Mesenchymal stem cell (in vitro differentiated cells and primary cell): ENCODE results near the gene RIPOR2.

Experiments
- DNase-seq: peaks from one replicate; pipeline ENCODE4 v3.0.0-alpha.2; 2013
- H2AFZ ChIP-seq: one replicate; pipeline ENCODE4 v1.6.1; 2013; ENCODE audit warnings: low read depth, mild to moderate bottlenecking, control low read depth, inconsistent platforms, low read length, moderate library complexity
- H2AK5ac ChIP-seq: 2 replicates; pipeline ENCODE4 v1.6.1; 2013; ENCODE audit warnings: low read length, moderate library complexity, mild to moderate bottlenecking, inconsistent platforms; ENCODE audit not compliant: severe bottlenecking
- H2BK120ac ChIP-seq: one replicate; pipeline ENCODE4 v1.6.1; 2013; ENCODE audit warnings: low read depth, mild to moderate bottlenecking, inconsistent platforms, low read length, moderate library complexity
- H2BK12ac ChIP-seq, 2 experiments: one replicate each; pipeline ENCODE4 v1.6.1; 2013; ENCODE audit warnings: inconsistent platforms in 2 of 2, low read length in 2 of 2, mild to moderate bottlenecking in 2 of 2, moderate library complexity in 2 of 2, control low read depth in 1 of 2
- H2BK15ac ChIP-seq: one replicate; pipeline ENCODE4 v1.6.1; 2013; ENCODE audit warnings: mild to moderate bottlenecking, low read depth, inconsistent platforms; ENCODE audit not compliant: poor library complexity, severe bottlenecking
- H2BK5ac ChIP-seq: 2 replicates; pipeline ENCODE4 v1.6.1; 2013; ENCODE audit warnings: low read depth, mild to moderate bottlenecking, low read length, control low read depth, inconsistent platforms; ENCODE audit not compliant: poor library complexity, severe bottlenecking
- H3K14ac ChIP-seq, 2 experiments: one replicate each; pipeline ENCODE4 v1.6.1; 2013; ENCODE audit warnings: inconsistent platforms in 2 of 2, low read length in 2 of 2, control low read depth in 1 of 2, mild to moderate bottlenecking in 1 of 2, moderate library complexity in 1 of 2
- H3K18ac ChIP-seq, 2 experiments: one replicate each; pipeline ENCODE4 v1.6.1; 2013; ENCODE audit warnings: inconsistent platforms in 2 of 2, low read length in 2 of 2, control low read depth in 1 of 2, low read depth in 1 of 2, mild to moderate bottlenecking in 1 of 2
- H3K23ac ChIP-seq, 2 experiments: one replicate each; pipeline ENCODE4 v1.6.1; 2013; ENCODE audit warnings: inconsistent platforms in 2 of 2, low read length in 2 of 2, mild to moderate bottlenecking in 2 of 2, moderate library complexity in 2 of 2, control low read depth in 1 of 2
- H3K27ac ChIP-seq: 2 replicates; pipeline ENCODE4 v1.5.1; 2013; ENCODE audit warnings: mild to moderate bottlenecking, moderate library complexity, low read length, control low read depth, inconsistent platforms; ENCODE audit not compliant: poor library complexity, severe bottlenecking
- H3K27me3 ChIP-seq, 2 experiments: 2 replicates each; pipeline versions ENCODE4 v1.6.1 to v1.7.0; 2013; ENCODE audit warnings: low read length in 2 of 2, mild to moderate bottlenecking in 2 of 2, moderate library complexity in 2 of 2, control low read depth in 1 of 2, inconsistent platforms in 1 of 2; ENCODE audit not compliant: control insufficient read depth in 1 of 2, insufficient read depth in 1 of 2
- H3K36me3 ChIP-seq, 2 experiments: 2 replicates each; pipeline versions ENCODE4 v1.6.1 to v1.7.0; 2013; ENCODE audit warnings: low read length in 2 of 2, control low read depth in 1 of 2, inconsistent platforms in 1 of 2, low read depth in 1 of 2, mild to moderate bottlenecking in 1 of 2; ENCODE audit not compliant: insufficient read depth in 2 of 2, control insufficient read depth in 1 of 2
- H3K4ac ChIP-seq, 2 experiments: one replicate each; pipeline ENCODE4 v1.6.1; 2013; ENCODE audit warnings: inconsistent platforms in 2 of 2, low read length in 2 of 2, mild to moderate bottlenecking in 2 of 2, moderate library complexity in 2 of 2, control low read depth in 1 of 2, low read depth in 1 of 2
- H3K4me1 ChIP-seq: 2 replicates; pipeline ENCODE4 v1.6.1; 2013; ENCODE audit warnings: low read depth, low read length, control low read depth; ENCODE audit not compliant: control insufficient read depth, insufficient read depth
- H3K4me2 ChIP-seq: 2 replicates; pipeline ENCODE4 v1.6.1; 2013; ENCODE audit warnings: low read length, mild to moderate bottlenecking, inconsistent platforms; ENCODE audit not compliant: poor library complexity, severe bottlenecking
- H3K4me3 ChIP-seq, 2 experiments: 2 replicates each; pipeline versions ENCODE4 v1.5.1 to v1.7.0; 2013; ENCODE audit warnings: low read length in 2 of 2, mild to moderate bottlenecking in 2 of 2, control low read depth in 1 of 2, low read depth in 1 of 2; ENCODE audit not compliant: insufficient read depth in 1 of 2
- H3K79me1 ChIP-seq: replicated peaks from 2 replicates; pipeline ENCODE4 v1.6.1; 2013; ENCODE audit warnings: mild to moderate bottlenecking, control low read depth, low read length, inconsistent platforms; ENCODE audit not compliant: poor library complexity, severe bottlenecking
- H3K9ac ChIP-seq: 2 replicates; pipeline ENCODE4 v1.7.0; 2013; ENCODE audit warnings: mild to moderate bottlenecking, low read length, moderate library complexity
- H3K9me3 ChIP-seq: 2 replicates; pipeline ENCODE4 v1.7.0; 2013; ENCODE audit warnings: mild to moderate bottlenecking, low read length; ENCODE audit not compliant: control insufficient read depth
- H4K8ac ChIP-seq: one replicate; pipeline ENCODE4 v1.6.1; 2013; ENCODE audit warnings: inconsistent platforms, mild to moderate bottlenecking, low read length, moderate library complexity
- H4K91ac ChIP-seq: one replicate; pipeline ENCODE4 v1.6.1; 2013; ENCODE audit warnings: mild to moderate bottlenecking, low read length, inconsistent platforms
- WGBS: methylation state at CpG from one replicate; pipeline ENCODE4 v1.1.7; 2013; ENCODE audit warnings: mixed read lengths; 5-methylcytosine and 5-hydroxymethylcytosine counted together

RIPOR2 gene

GRCh38 chr6:24961852-24962251 is 26.1 kb upstream of the RIPOR2 start:
- WGBS: 95% methylated on average over 2 of the region's 5 CpGs

GRCh38 chr6:24960991-24961475 is 25.3 kb upstream of the RIPOR2 start:
- Histone ChIP-seq H3K14ac (no peak overlapping the region), H2BK15ac (no peak overlapping the region), H3K18ac (no peak overlapping the region), H3K4me3 (no peak overlapping the region), H2BK12ac (no peak overlapping the region), H3K4ac (no peak overlapping the region), H2AFZ (no peak overlapping the region), H4K91ac (no peak overlapping the region), H3K79me1 (no peaks in the 10 kb centered on the region), H3K9ac (no peak overlapping the region), H2BK120ac (no peak overlapping the region), H2AK5ac (no peak overlapping the region), H3K27ac (no peak overlapping the region), H3K4me2 (no peak overlapping the region), H2BK5ac (no peak overlapping the region), H4K8ac (no peak overlapping the region), H3K36me3 (no peaks in the 10 kb centered on the region), H3K23ac (no peak overlapping the region), H3K4me1 (no peaks in the 10 kb centered on the region), H3K27me3 (no peaks in the 10 kb centered on the region), H3K9me3 (no peaks in the 10 kb centered on the region)
- 62% methylated on average over 3 of the region's 3 CpGs for WGBS
- DNase-seq: no peak

More at GRCh38 chr6:24961852-24962251, 26.1 kb upstream of the RIPOR2 start:
- Histone ChIP-seq H4K8ac (no peak overlapping the region), H2BK15ac (no peak overlapping the region), H3K27me3 (no peaks in the 10 kb centered on the region), H3K9ac (no peak overlapping the region), H3K4me3 (no peak overlapping the region), H3K27ac (no peak overlapping the region), H3K14ac (no peak overlapping the region), H3K4ac (no peak overlapping the region), H3K18ac (no peak overlapping the region), H2AK5ac (no peak overlapping the region), H3K23ac (no peak overlapping the region), H3K4me1 (no peaks in the 10 kb centered on the region), H3K79me1 (no peaks in the 10 kb centered on the region), H2AFZ (no peak overlapping the region), H2BK120ac (no peak overlapping the region), H2BK12ac (no peak overlapping the region), H2BK5ac (no peak overlapping the region), H3K4me2 (no peak overlapping the region), H3K36me3 (no peaks in the 10 kb centered on the region), H3K9me3 (no peaks in the 10 kb centered on the region), H4K91ac (no peak overlapping the region)
- DNase-seq: no peak

- no peaks in the 10 kb centered on the region for H3K36me3 ChIP-seq
- no peak overlapping the region for H2BK5ac ChIP-seq
Measured at GRCh38 chr6:24959319-24959718, 23.6 kb upstream of the RIPOR2 start.

GRCh38 chr6:24957199-24957598 is 21.4 kb upstream of the RIPOR2 start:
- Histone ChIP-seq H2AK5ac (no peak overlapping the region), H3K4me3 (no peak overlapping the region), H3K27ac (no peak overlapping the region), H4K91ac (no peak overlapping the region), H3K27me3 (peaks cover 0 to 5% of the 10 kb centered on the region in 2 experiments), H2AFZ (no peak overlapping the region), H3K4me1 (no peaks in the 10 kb centered on the region), H3K79me1 (no peaks in the 10 kb centered on the region), H3K23ac (no peak overlapping the region), H3K4me2 (no peak overlapping the region), H3K9ac (no peak overlapping the region), H3K9me3 (peaks cover 4% of the 10 kb centered on the region), H2BK12ac (no peak overlapping the region), H4K8ac (no peak overlapping the region), H2BK5ac (no peak overlapping the region), H3K36me3 (no peaks in the 10 kb centered on the region), H3K4ac (no peak overlapping the region), H3K18ac (no peak overlapping the region), H2BK120ac (no peak overlapping the region), H3K14ac (no peak overlapping the region), H2BK15ac (no peak overlapping the region)
- peak; percentile 34 for DNase-seq
- 90% methylated on average over 1 of the region's 3 CpGs for WGBS

More at GRCh38 chr6:24959319-24959718, 23.6 kb upstream of the RIPOR2 start:
- Histone ChIP-seq H3K9me3 (no peaks in the 10 kb centered on the region), H3K4me3 (no peak overlapping the region), H2AK5ac (no peak overlapping the region), H3K4me2 (no peak overlapping the region), H3K4ac (no peak overlapping the region), H3K27ac (no peak overlapping the region), H3K79me1 (no peaks in the 10 kb centered on the region), H3K14ac (no peak overlapping the region), H3K9ac (no peak overlapping the region), H2BK120ac (peak overlapping the region; percentile 49), H4K91ac (no peak overlapping the region), H3K4me1 (no peaks in the 10 kb centered on the region), H4K8ac (no peak overlapping the region), H2BK12ac (no peak overlapping the region), H2AFZ (no peak overlapping the region), H2BK15ac (no peak overlapping the region), H3K23ac (no peak overlapping the region), H3K27me3 (no peaks in the 10 kb centered on the region), H3K18ac (no peak overlapping the region)
- WGBS: 88% methylated on average over 1 of the region's 1 CpG
- DNase-seq: no peak
